ENCODE results near the gene CSNK2B.
"Not testable (repeated sequence)": the region's sequence is repeated elsewhere in the genome, so short reads cannot be mapped to it uniquely, and the experiment has no call there.

Gene CSNK2B

DNA sequence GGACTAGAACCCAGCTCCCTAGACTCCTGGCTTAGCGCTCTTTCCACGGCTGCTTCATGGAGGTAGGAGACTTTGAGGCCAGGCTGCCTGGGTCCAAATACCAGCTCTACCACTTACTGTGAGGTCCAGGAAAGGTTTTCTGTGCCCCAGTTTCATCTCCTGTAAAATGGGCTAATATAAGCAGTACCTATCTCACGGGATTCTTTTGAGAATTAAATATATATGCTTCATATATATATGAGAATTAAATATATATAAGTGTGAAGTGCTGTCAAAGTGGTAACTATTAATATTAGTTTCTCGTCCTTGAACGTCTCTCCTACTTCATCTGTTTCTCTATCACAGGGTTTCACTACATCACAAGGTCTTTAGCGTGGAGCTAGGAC is 25.2 kb downstream of the CSNK2B start:
- DNase-seq: no peak

DNA sequence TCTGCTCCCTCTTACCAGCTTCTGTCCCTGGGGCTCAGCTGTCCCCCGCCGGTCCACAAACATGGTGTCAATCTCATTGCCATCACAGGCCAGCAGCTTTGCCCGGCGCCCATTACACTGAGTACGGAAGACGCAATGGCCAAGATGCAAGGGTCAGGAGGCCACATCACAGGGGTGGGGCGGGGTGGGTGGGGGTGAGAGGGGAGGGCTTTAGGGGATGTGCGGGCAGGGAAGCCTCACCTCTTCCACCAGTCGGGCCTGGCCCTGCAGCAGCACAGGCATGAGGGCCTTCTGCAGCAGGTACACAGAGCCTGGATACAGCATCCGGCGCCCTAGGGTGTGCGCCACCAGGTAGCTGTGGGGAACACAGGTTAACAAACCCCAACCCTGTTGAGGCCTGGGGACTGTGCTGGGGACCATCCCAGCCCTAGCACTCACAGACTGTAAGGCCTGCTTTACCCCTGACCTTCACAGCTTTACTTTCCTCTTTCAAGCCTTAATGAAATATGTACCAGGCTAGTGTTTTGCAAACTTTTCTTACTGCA is 25.8 kb downstream of the CSNK2B start:
- DNase-seq: no peak

DNA sequence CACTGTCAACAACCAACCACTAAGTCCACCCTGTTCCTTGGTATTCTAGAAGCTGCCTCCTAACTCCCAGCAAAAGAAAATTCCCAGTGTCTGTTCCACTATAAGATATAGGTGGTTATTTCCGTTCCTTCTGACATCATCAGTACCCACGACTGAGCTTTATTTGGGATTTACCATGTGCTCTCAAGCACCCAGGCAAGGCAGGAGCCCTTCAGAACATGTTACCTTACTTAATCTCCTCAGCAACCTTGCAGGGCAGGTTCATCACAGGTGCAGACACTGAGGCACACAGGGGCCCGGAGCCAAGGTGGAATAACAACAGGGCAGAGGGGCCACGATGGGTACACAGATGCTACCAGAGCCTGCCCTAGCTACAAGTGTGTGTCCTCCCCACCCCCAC is 26.5 kb downstream of the CSNK2B start:
- DNase-seq: no peak

DNA sequence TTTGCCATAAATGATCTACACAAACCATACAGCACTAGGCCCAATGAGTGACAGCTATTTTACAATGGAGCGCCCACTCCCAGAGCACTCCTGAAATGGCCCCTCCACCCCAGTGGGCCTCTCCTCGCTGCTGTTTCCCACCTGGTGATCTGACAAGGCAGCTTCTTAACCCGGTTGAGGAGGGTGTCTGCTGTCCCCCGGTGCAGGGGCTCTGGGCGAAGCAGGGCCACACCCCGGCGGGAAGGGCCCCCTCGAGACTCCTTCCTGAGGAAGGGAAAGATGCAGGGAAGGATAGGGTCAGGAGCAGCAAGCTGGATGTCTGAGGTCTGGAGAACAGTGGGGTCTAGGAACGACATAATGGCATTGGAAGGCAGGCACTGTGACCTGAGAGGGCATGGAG is 27.0 kb downstream of the CSNK2B start:
- no peak for DNase-seq

DNA sequence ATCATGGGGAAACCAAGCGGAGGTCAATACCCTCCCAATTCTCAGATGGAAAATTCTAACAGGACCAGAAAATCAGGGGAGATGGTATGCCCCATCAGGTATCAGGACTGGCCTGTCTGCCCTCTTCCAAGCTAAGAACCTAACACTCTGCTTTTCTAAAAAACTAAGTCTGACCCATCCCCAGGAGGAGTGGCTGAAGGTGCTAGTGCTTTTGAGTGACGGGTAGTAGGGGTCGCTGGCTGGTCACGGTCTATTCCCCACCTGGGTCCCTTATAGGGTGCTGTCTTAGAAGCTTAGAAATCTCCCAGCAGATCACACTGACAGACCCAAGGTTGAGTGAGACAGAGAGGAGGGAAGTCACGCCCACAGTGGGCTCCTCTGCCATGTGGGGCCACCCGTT is 27.7 kb downstream of the CSNK2B start:
- no peak for DNase-seq

DNA sequence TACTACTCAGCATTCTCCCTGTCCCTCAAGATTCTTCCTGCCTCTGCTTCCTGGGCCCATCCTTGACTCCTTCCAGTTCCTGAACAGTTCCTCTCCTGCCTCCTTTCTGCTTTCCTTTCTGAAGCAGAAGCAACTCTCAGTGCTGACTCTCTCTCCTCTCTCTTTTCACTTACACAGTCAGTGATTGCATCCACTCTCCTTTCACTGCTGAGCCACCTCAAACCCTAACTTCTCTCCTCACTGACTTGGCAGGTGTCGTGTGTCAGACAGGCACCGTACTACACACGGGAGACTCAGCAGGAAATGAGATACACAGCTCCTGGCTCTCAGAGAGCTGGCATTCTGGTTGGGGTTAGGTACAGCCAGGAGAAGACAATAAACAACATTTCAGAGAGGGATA is 31.7 kb downstream of the CSNK2B start:
- DNase-seq: no peak

DNA sequence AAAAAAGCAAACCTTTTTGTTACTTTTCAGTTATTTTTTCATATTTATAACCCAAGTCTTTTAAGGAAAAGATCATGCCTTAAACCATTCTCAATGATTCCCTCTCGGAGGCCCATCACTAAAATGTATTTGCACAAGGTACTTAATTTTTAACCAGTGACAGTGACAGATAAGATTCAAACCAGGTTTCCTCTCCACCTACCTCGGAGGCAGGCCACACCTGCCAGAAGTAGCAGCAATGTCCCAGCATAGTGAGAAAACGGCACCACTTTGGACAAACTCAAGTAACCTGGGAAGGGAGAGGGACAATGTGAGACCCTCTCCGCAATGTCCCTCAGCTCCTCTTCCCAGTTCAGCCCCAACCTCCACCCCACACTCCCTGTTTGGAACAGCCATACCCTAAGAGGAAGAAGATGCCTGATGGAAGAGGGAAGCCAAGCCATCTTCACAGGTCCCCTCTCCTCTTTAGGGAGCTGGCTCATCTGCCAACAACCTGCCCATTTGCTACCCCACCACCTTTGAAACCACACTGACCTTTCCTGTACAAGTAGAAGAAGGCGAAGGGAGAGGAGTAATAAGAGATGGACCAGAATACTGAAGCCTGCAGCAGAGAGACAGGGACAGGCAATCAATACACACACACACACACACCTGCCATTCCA is 35.0 kb downstream of the CSNK2B start:
- no peak for DNase-seq

DNA sequence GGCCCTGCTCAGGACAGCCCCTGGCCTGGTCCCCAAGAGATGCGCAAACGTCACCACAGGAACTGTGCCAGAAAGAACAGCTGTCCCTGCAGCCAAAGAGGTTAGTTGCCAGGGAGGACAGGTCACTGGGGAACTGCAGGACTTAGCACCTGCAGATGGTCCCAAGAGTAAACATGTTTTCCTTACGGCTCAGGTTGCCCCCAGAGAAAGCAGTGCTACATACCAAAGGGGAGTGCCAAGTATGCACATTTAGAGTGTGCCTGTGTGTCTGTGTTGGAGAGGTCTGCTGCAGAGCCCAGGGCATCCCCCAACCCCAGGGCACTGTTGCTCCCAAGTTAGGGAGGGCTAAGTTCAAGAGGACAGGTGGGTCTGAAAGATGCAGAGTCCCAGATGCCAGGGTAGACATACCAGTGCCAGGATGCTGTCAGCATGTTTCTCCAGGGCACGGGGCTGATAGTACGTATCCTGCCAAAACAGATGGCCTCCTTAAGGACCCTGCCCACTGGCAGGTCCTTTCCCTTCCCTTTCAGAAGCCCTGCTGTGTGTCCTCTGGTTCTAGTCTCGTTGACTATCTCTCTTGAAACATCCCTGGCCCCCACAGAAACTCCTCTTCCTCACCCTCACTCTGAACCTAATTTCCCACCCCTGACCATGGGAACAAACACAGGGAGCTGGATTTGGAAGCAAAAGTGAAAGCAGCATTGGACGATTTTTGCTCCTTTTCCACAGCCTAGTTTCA is 36.0 kb downstream of the CSNK2B start:
- no peak for DNase-seq

DNA sequence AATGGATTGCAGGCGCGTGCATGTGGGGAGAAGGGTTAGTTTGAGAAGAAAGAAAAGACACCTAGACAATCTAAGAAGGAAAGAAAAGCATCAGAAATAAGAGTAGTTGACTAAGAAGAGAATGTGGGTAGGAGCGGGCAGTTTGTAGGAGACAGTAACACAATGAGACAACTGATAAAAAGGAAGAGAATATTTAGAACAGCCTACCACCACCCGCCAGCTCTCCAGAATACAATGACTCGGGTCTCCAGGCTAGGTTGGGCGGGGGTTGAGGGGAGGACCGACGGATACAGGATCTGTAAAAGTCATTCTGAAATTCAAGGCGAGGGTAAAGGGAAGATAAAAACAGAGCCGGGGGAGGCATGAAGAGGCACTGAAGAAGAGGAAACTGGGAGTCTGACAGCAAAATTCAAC is 36.5 kb downstream of the CSNK2B start:
- DNase-seq: peak; percentile 76

DNA sequence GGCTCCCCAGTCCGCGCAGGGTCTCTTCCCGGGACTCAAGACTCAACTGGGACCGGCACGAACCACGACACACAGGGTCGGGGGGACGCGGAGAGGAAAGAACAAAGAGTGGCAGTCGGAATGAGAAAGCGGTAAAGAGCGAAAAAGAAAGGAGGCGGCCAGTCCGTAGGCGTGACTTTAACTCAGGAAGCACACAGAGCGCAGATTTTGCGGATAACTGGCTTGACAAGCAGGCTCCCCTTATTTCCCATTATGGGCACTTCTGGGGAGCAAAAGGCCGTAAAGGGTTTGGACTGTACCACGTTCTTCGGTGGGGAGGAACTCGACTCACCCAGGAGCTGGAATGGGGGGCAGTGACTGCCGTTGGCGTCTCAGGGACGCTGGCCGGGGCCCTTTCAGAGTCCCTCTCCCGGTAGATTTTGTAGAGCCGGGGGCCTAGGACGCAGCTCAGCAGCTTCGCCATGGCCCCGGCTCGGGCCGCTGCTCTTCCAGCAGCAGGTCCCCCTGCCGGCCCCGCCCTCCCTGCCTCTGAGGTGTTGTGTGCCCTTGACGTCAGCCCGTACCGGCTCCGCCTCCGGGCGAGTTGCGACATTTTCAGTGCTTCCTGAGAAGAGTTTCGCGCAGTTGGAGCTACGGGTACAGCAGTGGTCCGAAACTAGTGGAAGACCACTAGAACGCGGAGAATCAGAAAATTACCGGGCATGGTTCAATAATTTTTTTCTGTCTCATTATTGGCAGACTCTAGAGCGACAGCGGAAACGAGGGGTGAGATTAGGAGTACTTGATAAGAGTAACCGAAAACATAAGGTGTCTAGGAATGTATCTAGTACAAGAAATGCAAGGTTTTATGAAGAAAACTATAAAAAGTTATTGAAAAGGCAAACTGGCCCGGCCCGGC is 37.2 kb downstream of the CSNK2B start, which contains the start of gene ABHD16A:
Gene ABHD16A, minus strand, starts transcription at position 506 of the 898 bp plus-strand sequence. Its CDS starts 43 bp downstream, at position 463.
- DNase-seq: peak; percentile 98

DNA sequence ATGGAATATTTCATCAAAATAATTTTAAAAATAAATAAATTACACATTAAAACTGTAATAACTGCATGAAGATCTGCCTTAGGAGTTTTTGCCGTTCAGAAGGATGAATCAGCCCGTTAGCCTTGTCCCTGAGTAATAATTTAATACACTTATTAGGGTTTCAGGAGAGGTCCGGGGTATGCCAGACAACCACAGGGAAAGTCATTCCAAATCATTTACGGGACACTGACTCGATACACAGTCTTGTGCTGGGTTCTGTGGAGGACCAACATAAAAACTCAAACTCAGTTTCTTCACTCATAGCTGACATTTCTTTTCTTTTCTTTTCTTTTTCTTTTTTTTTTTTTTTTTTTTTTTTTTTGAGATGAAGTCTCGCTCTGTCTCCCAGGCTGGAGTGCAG is 40.1 kb downstream of the CSNK2B start:
- DNase-seq: no peak

DNA sequence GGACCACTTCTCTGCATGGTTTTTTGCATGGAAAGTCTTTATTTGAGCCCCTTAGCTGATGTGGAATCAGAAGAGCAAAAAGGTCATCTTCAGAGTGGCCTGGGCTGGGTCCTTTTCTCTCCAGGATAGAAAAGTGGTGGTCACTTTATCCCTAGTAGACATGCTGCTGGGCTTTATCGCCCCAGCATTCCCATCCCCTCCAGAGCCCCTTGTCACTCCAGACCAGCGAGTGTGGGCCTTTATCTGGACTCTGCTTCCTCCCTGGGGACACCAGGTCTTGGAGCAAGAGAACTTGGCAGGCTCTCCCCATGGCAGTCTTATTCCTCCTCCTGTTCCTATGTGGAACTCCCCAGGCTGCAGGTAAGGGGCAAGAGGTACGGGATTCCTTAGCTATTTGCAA is 40.7 kb downstream of the CSNK2B start, which contains the start of gene LY6G6F:
Gene LY6G6F, plus strand, starts transcription at position 268 of the 400 bp plus-strand sequence. Its CDS starts 41 bp downstream, at position 309.
- DNase-seq: no peak

DNA sequence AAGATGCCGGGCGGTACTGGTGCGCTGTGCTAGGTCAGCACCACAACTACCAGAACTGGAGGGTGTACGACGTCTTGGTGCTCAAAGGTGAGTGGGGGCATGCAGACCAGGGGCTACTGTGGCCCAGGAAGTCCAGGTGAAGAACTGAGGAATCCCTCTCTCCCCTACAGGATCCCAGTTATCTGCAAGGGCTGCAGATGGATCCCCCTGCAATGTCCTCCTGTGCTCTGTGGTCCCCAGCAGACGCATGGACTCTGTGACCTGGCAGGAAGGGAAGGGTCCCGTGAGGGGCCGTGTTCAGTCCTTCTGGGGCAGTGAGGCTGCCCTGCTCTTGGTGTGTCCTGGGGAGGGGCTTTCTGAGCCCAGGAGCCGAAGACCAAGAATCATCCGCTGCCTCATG is 41.8 kb downstream of the CSNK2B start:
- DNase-seq: no peak

DNA sequence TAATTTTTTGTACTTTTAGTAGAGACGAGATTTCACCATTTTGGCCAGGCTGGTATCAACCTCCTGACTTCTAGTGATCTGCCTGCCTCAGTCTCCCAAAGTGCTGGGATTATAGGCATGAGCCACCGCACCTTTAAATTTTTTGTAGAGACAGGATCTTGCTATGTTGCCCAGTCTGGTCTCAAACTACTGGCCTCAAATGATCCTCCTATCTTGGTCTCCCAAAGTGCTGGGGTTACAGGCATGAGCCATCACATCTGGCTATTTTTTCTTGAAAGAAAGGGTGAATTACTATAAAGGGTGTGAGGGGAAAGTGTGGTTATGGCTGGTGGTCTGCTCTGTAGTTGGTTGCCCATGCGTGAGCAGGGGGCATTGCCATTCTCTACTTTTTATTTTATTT is 42.3 kb downstream of the CSNK2B start:
- DNase-seq: no peak

DNA sequence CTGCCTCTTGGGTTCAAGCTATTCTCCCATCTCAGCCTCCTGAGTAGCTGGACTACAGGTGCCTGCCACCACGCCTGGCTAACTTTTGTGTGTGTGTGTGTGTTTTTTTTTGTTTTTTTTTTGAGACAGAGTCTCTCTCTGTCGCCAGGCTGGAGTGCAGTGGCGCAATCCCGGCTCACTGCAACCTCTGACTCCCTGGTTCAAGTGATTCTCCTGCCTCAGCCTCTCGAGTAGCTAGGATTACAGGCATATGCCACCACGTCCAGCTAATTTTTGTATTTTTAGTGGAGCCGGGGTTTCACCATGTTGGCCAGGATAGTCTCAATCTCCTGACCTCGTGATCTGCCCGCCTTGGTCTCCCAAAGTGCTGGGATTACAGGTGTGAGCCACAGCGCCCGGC is 43.3 kb downstream of the CSNK2B start:
- DNase-seq: not testable (repeated sequence)

DNA sequence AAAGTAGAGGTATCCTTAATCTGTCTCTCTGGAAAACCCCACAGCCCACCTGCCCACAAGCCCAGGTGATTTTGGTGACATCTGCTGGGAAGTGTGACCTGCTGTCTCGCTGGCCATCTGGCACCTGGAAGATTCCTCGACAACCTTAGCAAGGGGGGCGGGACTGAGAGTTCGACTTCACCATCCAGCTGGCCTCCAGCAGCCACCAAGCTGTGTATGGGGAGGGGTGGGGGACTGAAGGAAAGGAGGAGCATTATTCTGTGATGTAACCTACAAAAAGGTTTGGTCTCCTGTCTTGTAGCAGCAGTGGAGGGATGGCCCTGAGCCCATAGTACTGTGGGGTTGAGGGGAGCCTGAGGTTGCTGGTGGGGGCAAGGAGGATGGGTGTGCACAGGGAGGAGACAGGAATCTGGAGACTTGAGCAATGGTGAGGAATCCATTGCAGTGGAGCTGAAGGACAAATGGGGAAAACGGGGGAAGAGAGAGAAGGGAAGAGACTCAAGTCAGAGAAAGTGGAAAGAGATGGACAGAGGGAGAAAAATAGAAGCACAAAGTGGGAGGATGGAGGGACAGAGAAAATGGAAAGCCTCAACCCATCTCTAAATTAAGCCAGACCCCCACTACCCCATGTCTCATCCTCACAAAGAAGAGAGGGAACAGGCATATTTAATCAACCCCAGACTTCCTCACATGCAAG is 44.8 kb downstream of the CSNK2B start:
- no peak for DNase-seq

DNA sequence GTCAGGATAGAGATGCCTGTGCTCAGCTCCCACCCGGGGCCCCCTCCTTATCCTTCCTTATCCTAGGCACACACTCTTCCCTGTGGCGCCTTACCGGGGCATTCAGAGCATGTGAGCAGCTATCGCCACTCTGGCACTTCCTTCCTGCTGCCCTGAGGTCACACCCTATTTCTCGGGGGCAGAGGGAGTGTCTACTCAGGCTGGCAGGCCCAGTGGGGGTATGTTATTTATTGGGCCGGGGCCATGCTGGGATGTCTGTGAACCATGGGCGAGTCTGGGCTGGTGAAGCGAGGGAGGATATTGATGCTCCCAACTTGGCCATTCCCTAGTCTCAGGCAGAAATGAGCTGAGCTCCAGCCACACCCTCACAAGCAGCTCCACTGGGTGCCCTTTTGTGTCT is 45.4 kb downstream of the CSNK2B start:
- DNase-seq: no peak

DNA sequence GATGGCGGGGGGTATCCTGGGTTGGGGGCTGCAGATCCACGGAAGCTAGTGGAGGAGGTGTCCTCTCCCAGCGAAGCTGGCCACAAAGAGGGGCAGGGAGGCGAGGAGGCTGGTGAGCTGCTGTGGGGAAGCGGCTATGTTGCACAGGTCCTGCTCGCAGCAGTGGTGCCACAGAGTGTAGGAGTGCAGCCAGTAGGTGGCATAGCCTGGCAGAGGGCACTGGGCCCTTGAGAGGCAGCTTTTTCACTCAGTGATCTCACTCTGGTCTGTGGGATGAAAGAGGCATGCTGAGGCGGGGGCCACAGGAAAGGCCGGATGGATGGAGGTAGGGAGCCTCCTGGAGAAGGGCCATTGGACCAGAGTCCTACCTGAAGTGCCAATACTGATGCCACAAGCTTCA is 46.4 kb downstream of the CSNK2B start:
- no peak for DNase-seq

DNA sequence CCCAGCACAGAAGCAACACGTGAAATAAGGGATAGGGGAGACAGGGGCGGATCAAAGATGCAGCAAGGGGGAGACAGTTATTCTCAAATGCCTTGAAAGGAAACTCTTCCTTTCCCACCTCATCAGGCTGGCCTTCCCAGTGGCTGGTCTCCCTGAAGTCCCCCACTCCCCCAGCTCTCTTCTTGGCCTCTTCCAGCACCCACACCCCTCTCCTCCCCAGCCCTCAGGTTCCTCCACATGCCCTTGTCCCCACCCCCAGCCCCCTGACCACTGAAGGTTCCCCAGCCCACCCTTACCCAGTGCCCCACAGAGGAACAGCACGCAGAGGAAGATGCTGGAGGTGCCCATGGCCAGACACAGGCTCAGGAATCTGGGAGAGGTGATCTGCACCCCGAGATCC is 47.6 kb downstream of the CSNK2B start:
- no peak for DNase-seq

DNA sequence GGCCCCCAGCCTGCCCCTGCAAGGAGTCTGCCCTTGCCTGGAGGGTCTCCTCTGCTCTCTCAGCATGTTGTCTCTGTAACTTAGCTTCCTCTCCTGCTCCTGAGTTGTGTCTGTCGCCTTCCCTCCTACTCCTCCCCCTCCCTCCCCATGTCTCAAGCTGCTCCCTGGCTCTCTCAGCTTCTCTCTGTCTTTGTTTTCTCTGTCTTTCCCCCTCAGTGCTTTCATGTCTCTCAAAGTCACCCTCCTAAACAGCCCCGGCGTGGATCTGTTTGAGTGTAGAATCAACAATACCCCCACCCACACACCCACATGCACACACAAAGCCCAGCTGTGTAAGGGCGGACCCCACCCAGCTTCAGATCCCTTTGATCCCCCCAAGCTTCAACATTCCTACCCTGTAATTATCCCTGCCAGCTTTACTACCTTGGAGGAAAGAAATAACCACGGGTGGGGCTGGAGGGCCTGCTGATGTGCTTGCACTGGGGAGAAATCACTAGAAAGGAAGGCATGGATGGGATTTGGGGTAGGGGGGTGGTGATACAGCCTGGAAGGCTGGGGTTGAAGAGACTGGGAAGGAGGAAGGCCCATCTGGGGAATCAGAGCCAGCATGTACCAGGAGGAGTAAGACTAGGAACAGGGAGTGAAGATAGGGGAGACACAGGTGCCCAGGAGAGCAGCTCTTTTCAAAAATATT is 48.3 kb downstream of the CSNK2B start:
- DNase-seq: no peak

DNA sequence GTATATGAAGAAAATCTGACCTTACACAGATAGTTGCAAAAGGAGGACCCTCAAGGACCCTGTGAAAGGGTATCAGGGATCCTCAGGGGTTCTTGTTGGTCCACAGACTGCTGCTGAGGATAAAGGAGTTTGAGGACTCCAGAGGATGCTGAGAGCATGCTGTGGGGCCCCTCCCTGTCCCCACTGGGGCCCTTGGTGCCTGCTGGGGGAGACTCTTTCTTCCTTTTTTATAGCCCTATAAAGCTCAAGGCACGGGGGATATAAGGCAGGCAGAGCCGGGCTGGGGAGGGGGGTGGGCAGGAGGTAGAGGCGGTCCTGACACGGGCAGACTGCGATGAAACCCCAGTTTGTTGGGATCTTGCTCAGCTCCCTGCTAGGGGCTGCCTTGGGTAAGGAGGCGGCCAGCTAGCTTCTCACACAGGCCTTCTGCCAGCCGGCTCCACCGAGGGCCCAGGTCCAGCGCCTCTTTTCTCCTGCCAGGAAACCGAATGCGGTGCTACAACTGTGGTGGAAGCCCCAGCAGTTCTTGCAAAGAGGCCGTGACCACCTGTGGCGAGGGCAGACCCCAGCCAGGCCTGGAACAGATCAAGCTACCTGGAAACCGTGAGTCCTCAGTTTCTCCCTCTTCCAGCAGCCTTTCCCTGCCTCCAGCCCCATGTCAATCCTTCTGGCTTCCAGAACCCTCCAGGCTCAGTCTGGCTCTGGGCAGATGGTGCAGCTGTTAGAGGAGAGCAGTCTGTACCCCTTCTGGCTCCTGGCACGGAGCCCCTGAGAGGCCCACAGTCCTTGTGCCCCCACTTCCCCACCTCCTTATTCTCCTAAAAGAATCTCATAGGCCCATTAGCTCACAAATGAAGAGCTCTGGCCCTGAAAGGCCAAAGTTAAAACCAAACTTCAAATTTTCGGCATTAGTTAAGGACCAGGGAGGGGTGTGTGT is 49.4 kb downstream of the CSNK2B start, which contains the start of gene LY6G6D:
Gene LY6G6D, plus strand, starts transcription at position 327 of the 937 bp plus-strand sequence. Its CDS starts 8 bp downstream, at position 335.
- no peak for DNase-seq
